DND-41 (cell line): Measurements from ENCODE around the gene CD37.

Experiments used
- EZH2 ChIP-seq: IDR thresholded peaks from 3 replicates; pipeline ENCODE4 v1.6.1; 2012; ENCODE audit warnings: borderline replicate concordance, low read depth, mild to moderate bottlenecking, moderate library complexity, low read length, inconsistent platforms; ENCODE audit not compliant: severe bottlenecking
- TF ChIP-seq, protein P1 (sequence below): IDR thresholded peaks from 2 replicates; pipeline ENCODE4 v1.5.1; 2012; ENCODE audit warnings: borderline replicate concordance, low read length, moderate library complexity, mild to moderate bottlenecking; ENCODE audit not compliant: poor library complexity, severe bottlenecking; ENCODE audit errors: extremely low read depth

- TF ChIP-seq, protein P1, sequence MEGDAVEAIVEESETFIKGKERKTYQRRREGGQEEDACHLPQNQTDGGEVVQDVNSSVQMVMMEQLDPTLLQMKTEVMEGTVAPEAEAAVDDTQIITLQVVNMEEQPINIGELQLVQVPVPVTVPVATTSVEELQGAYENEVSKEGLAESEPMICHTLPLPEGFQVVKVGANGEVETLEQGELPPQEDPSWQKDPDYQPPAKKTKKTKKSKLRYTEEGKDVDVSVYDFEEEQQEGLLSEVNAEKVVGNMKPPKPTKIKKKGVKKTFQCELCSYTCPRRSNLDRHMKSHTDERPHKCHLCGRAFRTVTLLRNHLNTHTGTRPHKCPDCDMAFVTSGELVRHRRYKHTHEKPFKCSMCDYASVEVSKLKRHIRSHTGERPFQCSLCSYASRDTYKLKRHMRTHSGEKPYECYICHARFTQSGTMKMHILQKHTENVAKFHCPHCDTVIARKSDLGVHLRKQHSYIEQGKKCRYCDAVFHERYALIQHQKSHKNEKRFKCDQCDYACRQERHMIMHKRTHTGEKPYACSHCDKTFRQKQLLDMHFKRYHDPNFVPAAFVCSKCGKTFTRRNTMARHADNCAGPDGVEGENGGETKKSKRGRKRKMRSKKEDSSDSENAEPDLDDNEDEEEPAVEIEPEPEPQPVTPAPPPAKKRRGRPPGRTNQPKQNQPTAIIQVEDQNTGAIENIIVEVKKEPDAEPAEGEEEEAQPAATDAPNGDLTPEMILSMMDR = no peak
- no peak for TF ChIP-seq EZH2
Measured at GRCh38 chr19:49349567-49349966, 14.4 kb downstream of the CD37 start.
